ENCODE data around the gene FZD10. TPM values are rescaled to one million over a fixed set of nuclear protein-coding genes. Genes with fewer than 3 reads are reported as not detected.

Gene FZD10
- polyA plus RNA-seq, 4 donors, result 1.4 to 3.5 (median 2.9) TPM

DNA sequence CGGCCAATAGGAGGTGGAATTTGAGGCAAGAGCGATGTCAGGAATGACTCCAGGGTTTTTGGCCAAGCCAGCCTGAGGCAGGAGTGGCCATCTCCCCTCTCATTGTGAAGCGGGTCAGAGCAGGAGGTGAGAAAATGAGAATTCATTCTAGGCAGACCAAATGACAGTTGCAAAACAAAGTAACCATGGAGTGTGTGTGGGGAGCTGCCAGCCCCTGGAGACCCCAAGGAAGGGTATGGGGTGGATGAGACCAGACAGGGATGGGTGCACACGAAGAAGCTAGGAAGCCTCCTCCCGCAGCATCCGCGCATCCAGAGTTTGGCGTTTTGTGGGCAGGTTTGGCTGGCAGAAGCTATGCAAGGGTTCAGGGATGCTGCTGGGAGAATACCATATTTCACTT, 38.8 kb downstream of the FZD10 start:
- DNase-seq (ENCODE audit: low read depth in 4 of 4, low spot score in 3 of 4), result no peak

DNA sequence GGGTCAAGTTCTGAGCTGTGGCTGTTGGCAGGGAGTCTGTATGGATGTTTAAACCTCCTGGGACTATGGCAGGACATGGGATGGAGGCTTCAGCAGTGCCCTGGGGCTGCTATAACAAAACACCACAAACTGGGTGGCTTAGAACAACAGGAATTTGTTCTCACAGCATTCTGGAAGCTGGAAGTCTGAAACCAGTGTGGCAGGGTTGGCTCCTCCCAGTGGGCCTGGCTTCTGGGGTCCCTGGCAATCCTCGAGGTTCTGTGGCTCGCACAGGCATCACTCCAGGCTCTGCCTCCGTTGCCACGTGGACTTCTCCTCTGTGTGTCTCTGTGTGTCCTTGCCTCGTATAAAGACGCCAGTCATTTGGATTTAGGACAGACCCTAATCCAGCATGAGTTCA, 39.9 kb downstream of the FZD10 start:
- DNase-seq (ENCODE audit: low read depth in 4 of 4, low spot score in 3 of 4), result no peak

DNA sequence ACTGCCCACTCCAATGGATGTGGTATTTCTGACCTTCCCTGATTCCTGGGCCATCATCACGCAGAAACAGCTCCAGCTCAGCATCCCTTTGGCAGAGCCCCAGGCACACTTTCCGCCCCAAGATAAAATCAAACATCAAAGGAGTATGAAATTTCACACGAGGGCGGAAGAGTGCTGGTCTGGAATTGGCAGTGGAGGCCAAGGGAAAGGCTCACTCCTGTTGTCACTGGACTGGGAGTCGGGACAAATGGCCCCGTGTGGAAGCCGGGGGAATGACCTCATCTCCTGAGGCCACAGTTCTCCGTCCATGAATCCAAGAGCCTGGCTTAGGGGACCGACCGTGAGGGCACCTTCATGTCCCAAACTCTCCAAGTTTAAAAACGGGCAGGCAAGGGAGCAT, 40.9 kb downstream of the FZD10 start:
- no peak for DNase-seq (ENCODE audit: low read depth in 4 of 4, low spot score in 3 of 4)

DNA sequence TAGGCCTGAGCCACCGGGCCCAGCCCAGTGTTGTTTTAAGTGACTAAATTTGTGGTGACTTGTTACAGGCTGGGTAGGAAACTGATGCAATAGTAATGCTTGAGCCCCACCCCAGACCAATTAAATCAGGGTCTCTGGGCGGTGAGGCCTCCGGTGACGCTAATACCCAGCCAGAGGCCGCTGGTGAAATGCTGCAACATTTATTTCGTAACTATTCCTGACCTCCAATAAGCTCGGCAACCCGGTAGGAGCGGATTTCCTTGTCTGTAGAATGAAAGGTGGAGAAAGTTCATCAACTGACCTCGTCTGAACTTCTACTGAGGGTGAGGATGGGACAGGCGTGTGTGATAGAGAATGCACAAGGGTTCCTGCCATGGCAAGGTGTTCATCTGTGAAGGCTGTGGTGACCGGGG, 42.3 kb downstream of the FZD10 start:
- no peak for DNase-seq (ENCODE audit: low read depth in 4 of 4, low spot score in 3 of 4)

DNA sequence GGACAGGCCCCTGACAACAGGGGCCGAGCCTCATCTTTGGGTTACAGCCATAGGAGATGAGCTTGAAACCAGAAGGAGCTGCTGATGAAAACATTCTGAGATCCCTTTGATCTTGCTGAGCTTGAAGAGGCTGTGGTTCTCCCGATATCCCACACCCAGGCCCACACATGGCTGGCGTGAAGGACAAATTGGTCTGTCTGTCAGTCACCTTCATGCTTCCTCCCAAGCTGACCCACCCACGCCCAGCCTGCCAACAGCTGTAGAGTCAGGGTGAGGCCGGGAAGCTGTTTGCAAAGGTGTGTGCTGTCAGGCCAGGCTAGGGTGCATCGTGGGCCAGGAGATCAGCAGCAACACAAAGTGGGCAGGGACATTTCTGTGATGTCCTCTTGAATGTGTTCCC, 43.2 kb downstream of the FZD10 start:
- DNase-seq (ENCODE audit: low read depth in 4 of 4, low spot score in 3 of 4), result no peak

DNA sequence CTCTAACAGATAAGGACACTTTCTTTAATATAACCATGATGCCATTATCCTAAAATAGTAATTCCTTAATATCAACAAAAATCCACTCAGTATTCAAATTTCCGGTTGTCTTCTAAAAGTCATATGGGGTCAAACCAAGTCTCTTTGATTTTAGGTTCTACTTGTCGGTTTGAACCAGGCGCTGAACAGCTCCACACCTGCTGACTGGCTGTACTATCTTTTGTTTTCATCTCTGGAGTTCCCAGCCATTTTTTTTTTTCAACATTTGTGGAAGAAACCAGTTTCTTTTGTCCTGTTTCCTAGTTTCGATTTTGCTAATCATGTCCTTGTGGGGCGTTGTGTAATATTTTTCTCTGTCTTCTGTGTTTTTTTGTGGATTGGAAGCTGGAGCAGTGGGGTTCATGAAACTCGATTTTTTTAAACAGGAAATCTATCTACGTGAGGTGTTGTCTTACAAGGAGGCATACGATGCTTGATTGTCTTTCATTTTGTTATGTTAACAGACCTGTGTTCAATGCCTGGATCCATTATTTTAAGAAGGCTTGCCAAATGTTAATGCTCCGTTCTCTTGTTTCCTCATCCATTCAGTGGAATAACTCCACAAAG, 50.2 kb downstream of the FZD10 start:
- DNase-seq (ENCODE audit: low read depth in 4 of 4, low spot score in 3 of 4), result no peak

DNA sequence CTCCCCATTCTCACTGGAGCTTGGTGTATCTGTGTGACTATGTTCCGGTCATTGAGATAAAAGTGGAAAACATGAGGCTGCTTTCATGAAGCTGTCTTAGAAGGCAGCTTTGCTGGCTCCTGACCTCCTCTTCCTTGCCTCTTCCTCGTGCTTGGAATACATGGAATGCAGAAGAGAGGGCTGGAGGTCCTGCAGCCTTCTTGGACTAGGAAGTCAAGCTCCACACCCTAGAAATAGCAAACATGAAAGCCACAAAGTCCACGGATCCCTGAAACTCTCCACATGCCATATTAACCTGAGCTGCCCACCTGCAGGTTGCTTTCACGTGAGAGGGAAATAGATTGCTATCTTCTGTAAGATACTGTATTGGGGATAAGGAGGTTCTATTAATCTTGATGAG, 51.0 kb downstream of the FZD10 start:
- DNase-seq (ENCODE audit: low read depth in 4 of 4, low spot score in 3 of 4), result no peak

DNA sequence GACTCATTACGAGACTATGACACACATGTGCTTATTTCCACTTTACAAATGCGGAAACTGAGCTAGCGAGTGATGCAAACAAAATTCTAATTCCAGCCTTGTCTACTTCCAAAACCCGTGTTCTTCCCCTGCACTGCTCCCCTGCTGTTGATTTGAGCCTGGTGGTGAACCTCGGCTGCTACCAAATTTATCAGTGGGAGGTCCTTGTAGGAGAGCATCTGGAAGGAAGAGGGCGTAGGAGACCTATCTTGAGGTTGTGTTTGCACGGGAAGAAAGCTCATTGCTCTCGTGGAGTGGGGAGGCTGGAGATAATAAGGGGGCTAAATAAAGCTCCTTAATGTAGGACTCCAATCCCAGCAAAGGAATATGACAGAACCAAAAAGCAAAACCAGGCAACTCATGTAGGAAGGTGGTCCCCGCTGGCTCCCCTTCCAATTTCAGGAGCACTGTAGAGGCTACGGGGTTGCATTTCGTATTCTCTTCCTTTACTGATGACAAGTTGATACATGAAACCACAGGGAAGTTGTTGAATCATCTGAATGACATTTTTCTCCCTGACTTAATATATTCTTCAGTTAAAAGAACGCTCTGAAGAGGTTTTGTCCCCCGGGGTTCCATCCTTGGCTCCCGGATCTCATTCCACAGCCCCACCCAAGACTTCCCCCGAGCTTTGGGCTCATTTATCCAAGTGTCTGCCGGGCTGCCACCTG, 52.6 kb downstream of the FZD10 start:
- DNase-seq (ENCODE audit: low read depth in 4 of 4, low spot score in 3 of 4), result no peak

Other genes starting within 250 kb of the FZD10 start
- gene PIWIL1, start 175.4 kb downstream of the FZD10 start, polyA plus RNA-seq (ENCODE audit: insufficient read length in 4 of 4), result 1 to 10 TPM in 1 of 4 donors, under 1 TPM in 3; 0.20 to 1.8 (median 0.67) TPM

Data from left renal pelvis (tissue), 4 donors.